Measurements from ENCODE around the gene LTA.
A peak's percentile ranks its signal among the peaks of the same experiment; 100 is the strongest.

Gene LTA

DNA sequence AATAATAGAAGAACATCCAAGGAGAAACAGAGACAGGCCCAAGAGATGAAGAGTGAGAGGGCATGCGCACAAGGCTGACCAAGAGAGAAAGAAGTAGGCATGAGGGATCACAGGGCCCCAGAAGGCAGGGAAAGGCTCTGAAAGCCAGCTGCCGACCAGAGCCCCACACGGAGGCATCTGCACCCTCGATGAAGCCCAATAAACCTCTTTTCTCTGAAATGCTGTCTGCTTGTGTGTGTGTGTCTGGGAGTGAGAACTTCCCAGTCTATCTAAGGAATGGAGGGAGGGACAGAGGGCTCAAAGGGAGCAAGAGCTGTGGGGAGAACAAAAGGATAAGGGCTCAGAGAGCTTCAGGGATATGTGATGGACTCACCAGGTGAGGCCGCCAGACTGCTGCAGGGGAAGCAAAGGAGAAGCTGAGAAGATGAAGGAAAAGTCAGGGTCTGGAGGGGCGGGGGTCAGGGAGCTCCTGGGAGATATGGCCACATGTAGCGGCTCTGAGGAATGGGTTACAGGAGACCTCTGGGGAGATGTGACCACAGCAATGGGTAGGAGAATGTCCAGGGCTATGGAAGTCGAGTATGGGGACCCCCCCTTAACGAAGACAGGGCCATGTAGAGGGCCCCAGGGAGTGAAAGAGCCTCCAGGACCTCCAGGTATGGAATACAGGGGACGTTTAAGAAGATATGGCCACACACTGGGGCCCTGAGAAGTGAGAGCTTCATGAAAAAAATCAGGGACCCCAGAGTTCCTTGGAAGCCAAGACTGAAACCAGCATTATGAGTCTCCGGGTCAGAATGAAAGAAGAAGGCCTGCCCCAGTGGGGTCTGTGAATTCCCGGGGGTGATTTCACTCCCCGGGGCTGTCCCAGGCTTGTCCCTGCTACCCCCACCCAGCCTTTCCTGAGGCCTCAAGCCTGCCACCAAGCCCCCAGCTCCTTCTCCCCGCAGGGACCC, 2.3 kb downstream of the LTA start:
- DNase-seq: no peak

DNA sequence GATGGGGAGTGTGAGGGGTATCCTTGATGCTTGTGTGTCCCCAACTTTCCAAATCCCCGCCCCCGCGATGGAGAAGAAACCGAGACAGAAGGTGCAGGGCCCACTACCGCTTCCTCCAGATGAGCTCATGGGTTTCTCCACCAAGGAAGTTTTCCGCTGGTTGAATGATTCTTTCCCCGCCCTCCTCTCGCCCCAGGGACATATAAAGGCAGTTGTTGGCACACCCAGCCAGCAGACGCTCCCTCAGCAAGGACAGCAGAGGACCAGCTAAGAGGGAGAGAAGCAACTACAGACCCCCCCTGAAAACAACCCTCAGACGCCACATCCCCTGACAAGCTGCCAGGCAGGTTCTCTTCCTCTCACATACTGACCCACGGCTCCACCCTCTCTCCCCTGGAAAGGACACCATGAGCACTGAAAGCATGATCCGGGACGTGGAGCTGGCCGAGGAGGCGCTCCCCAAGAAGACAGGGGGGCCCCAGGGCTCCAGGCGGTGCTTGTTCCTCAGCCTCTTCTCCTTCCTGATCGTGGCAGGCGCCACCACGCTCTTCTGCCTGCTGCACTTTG, 3.3 kb downstream of the LTA start, which contains the start of gene TNF:
TNF (plus strand) TSS at position 231 of the 567 bp plus-strand sequence; CDS start at position 408, 177 bp downstream.
- DNase-seq: no peak

DNA sequence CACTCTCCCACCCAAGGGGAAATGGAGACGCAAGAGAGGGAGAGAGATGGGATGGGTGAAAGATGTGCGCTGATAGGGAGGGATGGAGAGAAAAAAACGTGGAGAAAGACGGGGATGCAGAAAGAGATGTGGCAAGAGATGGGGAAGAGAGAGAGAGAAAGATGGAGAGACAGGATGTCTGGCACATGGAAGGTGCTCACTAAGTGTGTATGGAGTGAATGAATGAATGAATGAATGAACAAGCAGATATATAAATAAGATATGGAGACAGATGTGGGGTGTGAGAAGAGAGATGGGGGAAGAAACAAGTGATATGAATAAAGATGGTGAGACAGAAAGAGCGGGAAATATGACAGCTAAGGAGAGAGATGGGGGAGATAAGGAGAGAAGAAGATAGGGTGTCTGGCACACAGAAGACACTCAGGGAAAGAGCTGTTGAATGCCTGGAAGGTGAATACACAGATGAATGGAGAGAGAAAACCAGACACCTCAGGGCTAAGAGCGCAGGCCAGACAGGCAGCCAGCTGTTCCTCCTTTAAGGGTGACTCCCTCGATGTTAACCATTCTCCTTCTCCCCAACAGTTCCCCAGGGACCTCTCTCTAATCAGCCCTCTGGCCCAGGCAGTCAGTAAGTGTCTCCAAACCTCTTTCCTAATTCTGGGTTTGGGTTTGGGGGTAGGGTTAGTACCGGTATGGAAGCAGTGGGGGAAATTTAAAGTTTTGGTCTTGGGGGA, 4.0 kb downstream of the LTA start:
- no peak for DNase-seq

DNA sequence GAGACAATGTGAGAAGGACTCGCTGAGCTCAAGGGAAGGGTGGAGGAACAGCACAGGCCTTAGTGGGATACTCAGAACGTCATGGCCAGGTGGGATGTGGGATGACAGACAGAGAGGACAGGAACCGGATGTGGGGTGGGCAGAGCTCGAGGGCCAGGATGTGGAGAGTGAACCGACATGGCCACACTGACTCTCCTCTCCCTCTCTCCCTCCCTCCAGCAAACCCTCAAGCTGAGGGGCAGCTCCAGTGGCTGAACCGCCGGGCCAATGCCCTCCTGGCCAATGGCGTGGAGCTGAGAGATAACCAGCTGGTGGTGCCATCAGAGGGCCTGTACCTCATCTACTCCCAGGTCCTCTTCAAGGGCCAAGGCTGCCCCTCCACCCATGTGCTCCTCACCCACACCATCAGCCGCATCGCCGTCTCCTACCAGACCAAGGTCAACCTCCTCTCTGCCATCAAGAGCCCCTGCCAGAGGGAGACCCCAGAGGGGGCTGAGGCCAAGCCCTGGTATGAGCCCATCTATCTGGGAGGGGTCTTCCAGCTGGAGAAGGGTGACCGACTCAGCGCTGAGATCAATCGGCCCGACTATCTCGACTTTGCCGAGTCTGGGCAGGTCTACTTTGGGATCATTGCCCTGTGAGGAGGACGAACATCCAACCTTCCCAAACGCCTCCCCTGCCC, 4.9 kb downstream of the LTA start:
- DNase-seq: no peak

DNA sequence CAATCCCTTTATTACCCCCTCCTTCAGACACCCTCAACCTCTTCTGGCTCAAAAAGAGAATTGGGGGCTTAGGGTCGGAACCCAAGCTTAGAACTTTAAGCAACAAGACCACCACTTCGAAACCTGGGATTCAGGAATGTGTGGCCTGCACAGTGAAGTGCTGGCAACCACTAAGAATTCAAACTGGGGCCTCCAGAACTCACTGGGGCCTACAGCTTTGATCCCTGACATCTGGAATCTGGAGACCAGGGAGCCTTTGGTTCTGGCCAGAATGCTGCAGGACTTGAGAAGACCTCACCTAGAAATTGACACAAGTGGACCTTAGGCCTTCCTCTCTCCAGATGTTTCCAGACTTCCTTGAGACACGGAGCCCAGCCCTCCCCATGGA, 5.5 kb downstream of the LTA start:
- no peak for DNase-seq

DNA sequence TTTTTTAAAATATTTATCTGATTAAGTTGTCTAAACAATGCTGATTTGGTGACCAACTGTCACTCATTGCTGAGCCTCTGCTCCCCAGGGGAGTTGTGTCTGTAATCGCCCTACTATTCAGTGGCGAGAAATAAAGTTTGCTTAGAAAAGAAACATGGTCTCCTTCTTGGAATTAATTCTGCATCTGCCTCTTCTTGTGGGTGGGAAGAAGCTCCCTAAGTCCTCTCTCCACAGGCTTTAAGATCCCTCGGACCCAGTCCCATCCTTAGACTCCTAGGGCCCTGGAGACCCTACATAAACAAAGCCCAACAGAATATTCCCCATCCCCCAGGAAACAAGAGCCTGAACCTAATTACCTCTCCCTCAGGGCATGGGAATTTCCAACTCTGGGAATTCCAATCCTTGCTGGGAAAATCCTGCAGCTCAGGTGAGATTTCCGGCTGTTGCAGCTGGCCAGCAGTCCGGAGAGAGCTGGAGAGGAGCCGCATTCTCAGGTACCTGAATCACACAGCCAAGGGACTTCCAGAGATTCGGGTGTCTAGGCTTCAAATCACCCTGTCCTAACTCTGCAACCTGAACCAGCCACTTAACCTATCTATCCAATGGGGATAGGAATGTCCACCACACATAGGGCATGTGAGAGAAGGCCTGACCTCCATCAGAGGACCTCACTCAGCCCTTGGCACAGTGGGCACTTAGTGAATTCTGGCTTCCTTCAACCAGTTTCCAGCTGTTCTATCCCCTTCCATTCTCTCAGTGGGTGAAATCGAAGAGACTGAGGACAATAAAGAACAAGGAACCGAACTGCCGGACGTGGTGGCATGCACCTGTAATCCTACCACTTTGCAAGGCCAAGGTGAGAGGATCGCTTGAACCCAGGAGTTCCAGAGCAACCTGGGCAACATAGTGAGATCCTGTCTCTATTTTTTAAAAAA, 6.4 kb downstream of the LTA start:
- no peak for DNase-seq

DNA sequence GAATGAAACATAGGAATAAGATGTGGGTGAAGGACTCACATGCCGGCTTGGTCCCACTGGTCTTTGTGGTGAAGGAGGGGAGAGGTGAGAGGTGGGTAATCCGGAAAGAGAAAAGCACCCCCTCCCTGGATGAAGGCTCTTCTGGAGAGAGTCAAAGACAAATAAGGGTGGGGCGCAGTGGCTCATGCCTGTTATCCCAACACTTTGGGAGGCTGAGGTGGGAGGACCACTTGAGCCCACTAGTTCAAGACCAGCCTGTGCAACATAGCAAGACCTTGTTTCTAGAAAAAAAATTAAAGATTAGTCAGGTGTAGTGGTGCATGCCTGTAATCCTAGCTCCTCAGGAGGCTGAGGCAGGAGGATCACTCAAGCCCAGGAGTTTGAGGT, 7.0 kb downstream of the LTA start:
- DNase-seq: no peak

DNA sequence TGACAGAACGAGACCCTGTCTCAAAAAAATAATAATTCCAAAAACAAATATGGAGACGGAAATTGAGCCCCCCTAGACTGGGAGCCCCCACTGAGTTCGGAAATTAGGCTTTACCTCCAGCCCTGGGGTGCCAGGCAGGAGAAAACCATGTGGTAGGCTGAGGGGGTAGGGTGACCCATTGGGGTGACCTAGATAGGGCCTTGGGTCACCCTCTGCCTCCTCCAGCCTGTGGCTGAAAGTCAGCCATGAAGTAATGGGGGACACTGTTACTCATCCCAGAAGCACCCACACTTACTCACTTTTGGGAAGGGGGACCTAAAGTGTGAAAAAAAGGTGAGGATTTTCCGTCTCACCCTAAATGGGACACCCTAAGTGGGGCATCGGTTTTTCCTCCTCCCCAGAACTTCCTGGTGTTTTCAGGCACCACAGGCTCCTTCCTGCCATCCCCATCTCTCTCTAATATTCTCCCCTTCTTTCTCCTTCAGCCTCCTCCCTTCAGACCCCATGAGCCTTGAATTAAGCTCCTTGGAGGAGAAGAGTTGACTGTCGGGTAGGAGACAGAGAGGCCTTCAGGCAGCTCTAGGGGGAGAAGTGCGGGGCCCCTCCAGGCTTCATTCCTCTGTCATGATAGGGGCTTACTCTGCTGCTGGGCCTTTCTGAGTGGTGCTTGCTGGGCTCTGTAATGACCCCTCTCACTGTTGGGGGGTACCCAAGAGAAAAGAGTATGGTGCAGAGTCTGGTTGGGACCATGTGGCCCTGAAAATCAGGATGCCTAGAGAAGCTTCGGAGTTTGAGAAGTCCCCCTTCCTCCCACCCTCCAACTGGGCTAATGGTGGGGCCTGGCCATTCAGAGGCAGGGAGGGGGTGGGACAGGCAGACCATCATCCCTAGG, 7.7 kb downstream of the LTA start:
- no peak for DNase-seq

DNA sequence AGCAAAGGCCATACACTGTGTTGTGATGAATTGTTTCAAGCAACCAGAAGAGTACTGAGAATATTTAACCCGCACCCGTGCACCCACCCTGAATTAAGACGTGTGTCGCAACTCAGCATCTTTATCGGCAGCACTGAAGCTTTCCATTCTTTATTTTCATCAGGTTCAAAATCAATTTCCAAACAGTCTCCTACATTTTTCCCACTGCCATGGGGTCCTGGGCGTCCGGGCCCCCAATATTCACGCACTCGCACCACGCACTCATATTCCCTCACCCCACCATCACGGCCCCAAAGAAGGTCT, 8.3 kb downstream of the LTA start:
- no peak for DNase-seq

DNA sequence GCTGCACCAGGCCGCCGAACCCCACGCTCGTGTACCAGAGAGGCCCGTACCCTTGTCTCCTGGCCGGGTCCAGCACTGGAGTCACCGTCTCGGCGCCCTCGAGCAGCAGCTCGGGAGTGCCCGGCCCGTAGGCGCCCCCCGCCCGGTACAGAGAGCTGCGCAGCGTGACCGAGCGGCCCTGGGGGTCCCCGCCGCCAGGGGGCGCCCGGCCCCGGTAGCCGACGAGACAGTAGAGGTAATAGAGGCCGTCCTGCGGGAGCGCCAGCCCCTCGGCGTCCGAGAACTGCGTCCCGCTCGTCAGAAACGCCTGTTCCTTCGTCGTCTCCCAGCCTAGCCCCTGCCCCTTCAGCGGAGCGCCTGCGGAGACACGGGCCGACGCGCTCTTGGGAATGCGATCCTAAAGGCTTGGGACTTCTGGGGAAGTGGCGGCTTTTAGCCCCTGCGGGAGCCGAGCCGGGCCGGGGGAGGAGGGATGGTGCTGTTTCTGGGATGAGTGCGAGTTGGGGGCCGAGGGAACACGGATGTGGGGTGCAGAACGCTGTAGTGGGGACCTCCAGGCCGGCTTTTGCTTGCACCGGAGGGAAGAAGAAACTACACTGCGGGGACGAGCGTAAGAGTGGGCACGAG, 8.8 kb downstream of the LTA start:
- DNase-seq: peak; percentile 94

DNA sequence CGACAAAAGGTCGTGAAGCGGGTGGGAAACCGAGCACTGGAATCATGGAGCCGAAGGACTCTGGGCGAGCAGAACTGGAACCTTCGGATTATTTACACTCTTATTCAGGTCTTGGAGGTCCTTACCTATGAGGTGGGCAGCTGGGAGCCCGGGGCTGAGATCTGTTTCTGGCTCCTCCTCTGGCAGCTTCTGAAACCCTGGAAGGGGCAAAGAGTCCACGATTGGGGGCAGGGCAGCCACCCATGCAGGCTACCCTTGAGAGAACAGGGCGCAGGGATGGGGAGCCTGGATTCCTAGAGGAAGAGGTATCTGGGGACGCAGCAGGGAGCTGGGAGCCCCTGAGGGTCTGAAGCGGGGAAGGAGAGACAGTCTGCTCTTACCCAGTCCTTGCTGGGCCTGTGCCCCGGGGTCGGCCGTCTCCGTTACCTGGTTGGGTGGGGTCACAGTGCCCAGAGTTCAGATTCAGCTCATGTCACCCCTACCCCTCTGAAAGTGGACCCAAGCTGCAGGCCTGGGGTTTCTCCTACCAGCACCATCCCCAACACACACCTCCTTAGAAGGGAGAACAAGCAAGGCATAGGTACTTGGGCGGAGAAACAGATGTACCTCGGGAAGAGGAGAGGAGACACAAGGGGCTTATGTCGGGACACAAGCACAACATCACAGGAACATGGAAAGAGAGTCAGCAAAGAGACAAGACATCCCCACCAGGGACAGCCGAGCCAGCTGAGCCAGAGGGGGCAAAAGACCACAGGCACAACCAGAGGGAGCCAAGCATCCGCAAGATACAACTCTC, 9.5 kb downstream of the LTA start:
- no peak for DNase-seq

DNA sequence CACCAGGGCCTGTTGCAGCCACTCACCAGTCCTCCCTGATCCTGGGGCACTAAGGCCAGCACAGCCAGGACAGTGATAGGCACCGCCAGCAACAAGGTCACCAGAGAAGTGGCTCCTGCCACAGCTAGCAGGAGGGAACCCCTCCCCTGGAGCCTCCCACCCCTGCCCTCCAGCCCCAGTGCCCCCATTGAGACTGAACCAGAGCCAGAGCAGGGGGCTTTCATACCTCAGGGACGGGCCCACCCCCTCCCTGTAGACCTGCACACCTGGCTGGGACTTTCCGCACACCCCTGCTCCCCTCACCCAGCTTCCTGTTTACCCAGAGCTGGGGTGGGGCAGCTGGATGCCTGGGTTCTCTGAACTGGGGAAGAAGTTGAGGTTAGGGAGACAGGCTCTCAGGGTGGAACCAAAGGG, 10.1 kb downstream of the LTA start, which contains the start of gene LTB:
LTB (minus strand) TSS at position 195 of the 414 bp plus-strand sequence; CDS start at position 188, 7 bp downstream.
- no peak for DNase-seq

DNA sequence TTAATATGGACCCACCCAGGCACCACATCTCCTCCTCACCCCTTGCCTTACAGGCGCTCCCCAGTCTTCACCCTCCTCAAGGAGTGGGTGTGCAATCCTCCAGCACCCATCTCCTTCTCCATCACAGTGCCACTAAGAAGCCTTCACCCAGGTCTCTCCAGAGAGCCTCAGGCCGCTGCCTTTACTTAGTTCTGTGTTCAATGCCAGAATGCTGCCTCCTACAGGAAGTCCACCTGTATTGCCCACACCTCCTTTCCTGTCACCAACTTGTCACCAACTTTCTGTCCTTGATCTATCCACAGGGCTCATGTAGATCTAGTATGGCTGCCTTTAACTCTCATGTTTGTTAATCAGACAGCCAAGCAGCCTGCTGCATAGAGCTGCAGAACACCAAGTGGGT, 13.4 kb downstream of the LTA start:
- DNase-seq: no peak

DNA sequence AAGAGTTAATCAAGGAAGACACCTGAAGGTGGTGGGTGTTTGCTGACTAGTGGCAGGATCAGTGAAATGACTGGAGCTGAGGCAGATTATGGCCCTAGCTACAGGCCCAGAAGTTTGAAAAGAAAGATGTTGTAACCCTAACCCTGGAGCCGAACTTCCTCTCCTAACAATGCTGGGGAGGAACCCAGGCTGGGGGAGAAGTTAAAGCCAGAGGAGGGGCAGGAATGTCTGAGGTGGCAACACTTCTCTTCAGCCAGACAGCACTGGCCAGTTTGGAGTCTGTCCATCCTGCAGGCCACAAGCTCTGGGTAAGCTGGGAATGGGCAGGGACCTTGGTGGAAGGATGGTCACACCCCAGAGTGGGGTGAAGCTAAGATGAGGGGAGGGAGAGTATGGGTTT, 13.9 kb downstream of the LTA start, which contains the start of gene LST1:
LST1 (plus strand) TSS at position 270 of the 400 bp plus-strand sequence. CDS start 1,023 bp downstream, outside the sequence.
- no peak for DNase-seq

DNA sequence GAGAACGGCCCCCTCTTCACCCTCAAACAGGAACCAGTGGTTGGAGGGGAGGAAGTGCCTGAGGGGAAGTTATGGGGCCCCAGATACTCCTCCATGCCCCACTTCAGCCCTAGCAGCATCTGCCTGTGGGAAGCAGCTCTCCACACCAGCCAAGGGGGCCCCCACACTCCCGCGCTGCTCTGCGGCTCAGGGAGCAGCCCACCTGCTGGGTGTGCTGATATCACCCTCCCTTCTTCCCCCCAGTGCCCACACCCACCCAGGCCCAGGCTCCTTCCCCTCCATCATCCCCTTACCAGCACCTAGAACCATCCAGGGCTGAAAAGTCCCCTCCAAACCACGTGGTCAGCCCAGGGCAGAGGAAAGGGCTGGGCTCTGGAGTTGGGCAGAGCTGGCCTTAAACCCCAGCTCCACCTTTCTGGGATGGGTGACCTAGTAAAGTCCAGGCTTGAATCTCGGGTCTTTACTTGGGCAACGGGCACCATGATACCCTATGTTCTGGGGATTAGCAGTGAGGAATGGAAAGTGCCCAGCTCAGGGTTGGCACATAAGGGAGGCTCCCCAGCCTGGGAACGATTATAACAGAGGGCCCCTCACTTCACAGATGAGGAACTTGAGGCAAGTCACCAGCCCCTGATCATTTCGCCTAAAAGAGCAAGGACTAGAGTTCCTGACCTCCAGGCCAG, 14.7 kb downstream of the LTA start:
- DNase-seq: no peak

DNA sequence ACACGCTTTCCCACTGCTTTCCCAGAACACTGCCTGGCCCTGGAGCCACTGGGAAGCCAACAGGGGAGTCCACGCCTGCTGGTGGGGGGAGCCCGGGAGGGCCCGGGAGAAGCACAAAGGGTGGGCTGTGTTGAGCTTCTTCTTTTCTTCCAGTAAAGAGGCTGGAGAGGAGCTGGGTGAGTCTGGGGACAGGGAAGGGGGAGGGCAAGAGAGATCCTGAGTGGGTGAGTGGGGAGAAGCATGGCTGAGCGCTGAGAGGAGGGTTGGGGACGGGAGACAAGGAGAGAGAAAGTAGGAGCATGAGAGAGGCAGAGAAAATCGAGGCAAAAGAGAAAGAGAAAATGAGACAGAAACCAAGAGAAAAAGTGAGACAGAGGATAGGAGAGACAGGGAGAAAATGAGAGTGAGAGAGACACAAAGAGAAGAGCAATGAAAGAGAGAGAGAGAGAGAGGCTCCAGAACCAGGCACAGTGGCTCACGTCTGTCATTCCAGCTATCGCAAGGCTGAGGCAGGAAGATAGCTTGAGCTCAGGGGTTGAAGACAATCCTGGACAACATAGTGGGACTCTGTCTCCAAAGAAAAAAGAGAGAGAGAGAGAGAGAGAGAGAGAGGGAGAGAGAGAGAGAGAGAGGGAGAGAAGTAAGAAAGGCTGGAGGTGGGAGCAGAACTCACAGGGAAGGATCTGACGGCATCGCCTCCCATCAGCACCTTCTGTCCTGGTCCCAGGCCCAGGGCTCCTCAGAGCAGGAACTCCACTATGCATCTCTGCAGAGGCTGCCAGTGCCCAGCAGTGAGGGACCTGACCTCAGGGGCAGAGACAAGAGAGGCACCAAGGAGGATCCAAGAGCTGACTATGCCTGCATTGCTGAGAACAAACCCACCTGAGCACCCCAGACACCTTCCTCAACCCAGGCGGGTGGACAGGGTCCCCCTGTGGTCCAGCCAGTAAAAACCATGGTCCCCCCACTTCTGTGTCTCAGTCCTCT, 16.0 kb downstream of the LTA start:
- no peak for DNase-seq

DNA sequence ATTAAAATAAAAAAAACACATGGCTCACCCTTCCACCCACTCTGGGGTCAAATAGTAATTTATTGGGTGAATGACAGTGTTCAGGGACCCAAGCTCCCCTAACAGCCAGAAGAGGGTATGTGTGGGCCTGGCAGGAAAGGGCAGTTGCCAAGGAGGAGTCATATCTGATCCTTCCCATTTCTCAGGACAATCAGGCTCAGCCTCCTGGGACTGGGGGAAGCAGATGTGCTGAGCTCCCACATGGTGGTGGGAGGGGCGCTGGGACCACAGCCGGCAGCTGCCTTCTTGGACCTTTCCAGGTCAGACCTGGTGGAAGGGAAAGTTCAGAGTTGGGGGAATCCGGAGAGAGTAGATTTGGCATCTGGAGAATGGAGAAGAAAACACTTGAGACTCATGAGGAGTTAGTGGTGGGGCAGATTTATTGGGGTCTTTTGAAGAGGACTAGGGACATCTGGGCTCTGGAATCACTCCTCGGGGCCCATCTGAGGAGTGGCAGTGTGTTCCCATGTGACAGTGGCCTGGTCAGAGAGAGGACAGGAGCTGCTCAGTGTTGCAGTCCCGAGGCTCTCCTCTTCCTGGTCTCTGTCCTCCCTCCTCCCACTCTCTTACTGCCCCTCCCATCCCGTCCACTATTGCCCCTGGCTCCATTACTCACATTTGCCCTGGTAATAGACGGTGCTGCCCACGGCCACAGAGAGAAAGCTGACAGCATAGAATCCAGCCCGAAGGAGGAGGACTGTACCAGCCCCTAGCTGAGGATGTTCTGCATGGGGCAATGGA, 17.0 kb downstream of the LTA start:
- DNase-seq: no peak
